HepG2 (cell line): ENCODE measurements around the gene EGR1. TPM values are rescaled to one million over a fixed set of nuclear protein-coding genes. Genes with fewer than 3 reads are reported as not detected.

Experiments used
- CEBPG ChIP-seq: IDR thresholded peaks from 2 replicates; pipeline ENCODE4 v1.6.1; 2016
- FOXP1 ChIP-seq, 2 experiments: fragments of 450-650 bp in 1 of 2; IDR thresholded peaks; 2 replicates each; pipeline ENCODE4 v1.6.1; 2017 to 2018; ENCODE audit warnings: antibody characterized with exemption in 1 of 2
- HNF4G ChIP-seq, 2 experiments: sonication (generic) in 1 of 2; formaldehyde crosslinking in 1 of 2; IDR thresholded peaks; 2 replicates each; pipeline versions ENCODE4 v1.4.0 to v1.6.1; 2011 to 2020; ENCODE audit warnings: borderline replicate concordance in 2 of 2, low read depth in 2 of 2, mild to moderate bottlenecking in 2 of 2, low read length in 1 of 2, missing genetic modification reagents in 1 of 2, moderate library complexity in 1 of 2
- KLF15 ChIP-seq: sonication (generic); formaldehyde crosslinking; IDR thresholded peaks from 2 replicates; pipeline ENCODE4 v1.8.1; 2023; ENCODE audit warnings: borderline replicate concordance, mild to moderate bottlenecking, inconsistent platforms, missing genetic modification reagents, mixed read lengths
- MAF1 ChIP-seq: sonication (generic); formaldehyde crosslinking; IDR thresholded peaks from 2 replicates; pipeline ENCODE4 v1.5.0; 2020; ENCODE audit warnings: missing genetic modification reagents, borderline replicate concordance
- NONO ChIP-seq, 2 experiments: fragments of 450-650 bp in 1 of 2; sonication (generic) in 1 of 2; formaldehyde crosslinking in 1 of 2; IDR thresholded peaks in 1 of 2; conservative IDR thresholded peaks in 1 of 2; 2 replicates each; pipeline versions ENCODE4 v1.6.1 to v1.8.0; 2017 to 2022; ENCODE audit warnings: mild to moderate bottlenecking in 1 of 2, missing genetic modification reagents in 1 of 2, moderate library complexity in 1 of 2
- POLR2AphosphoS2 ChIP-seq: IDR thresholded peaks from 2 replicates; pipeline ENCODE4 v1.6.1; 2011; ENCODE audit warnings: low read depth, low read length, improper control_type of control experiment
- SIX1 ChIP-seq: sonication (generic); formaldehyde crosslinking; IDR thresholded peaks from 2 replicates; pipeline ENCODE4 v1.4.0; 2020; ENCODE audit warnings: missing genetic modification reagents, borderline replicate concordance
- TEF ChIP-seq: sonication (generic); formaldehyde crosslinking; IDR thresholded peaks from 2 replicates; pipeline ENCODE4 v1.5.0; 2020; ENCODE audit warnings: missing genetic modification reagents
- ZKSCAN1 ChIP-seq: fragments of 150-350 bp; IDR thresholded peaks from 2 replicates; pipeline ENCODE4 v1.6.1; 2014; ENCODE audit warnings: low read length
- ZKSCAN5 ChIP-seq: sonication (generic); formaldehyde crosslinking; IDR thresholded peaks from 2 replicates; pipeline ENCODE4 v1.5.1; 2020; ENCODE audit warnings: mild to moderate bottlenecking, missing genetic modification reagents
- ZNF761 ChIP-seq: sonication (generic); formaldehyde crosslinking; conservative IDR thresholded peaks from 2 replicates; pipeline ENCODE4 v1.4.0; 2020; ENCODE audit warnings: mild to moderate bottlenecking, missing genetic modification reagents
- ZSCAN30 ChIP-seq: sonication (generic); formaldehyde crosslinking; IDR thresholded peaks from 2 replicates; pipeline ENCODE4 v1.5.0; 2020; ENCODE audit warnings: mild to moderate bottlenecking, missing genetic modification reagents
- polyA plus RNA-seq, 8 experiments: library from polyadenylated mRNA; depleted of rRNA in 3 of 8; stranded (reverse) in 7 of 8; unstranded in 1 of 8; fragments of >200 nt; fragmentation: Illumina TruSeq in 4 of 8; extraction: Trizol in 4 of 8; gene quantifications; 2 replicates each; pipeline versions ENCODE4 v1.2.1 to v1.2.3, GENCODE V29; 2011 to 2016; ENCODE audit warnings: low read depth in 4 of 8, missing spikeins in 1 of 8, mixed read lengths in 1 of 8; ENCODE audit not compliant: insufficient read depth in 1 of 8
- total RNA-seq, 5 experiments: library from RNA; depleted of rRNA; stranded (reverse); fragments of >200 nt; fragmentation: Illumina TruSeq; extraction: Trizol; gene quantifications; 2 replicates each; pipeline ENCODE4 v1.2.3, GENCODE V29; 2016; ENCODE audit warnings: low read depth in 1 of 5
- TF ChIP-seq, protein P1 (sequence below): sonication (generic); formaldehyde crosslinking; IDR thresholded peaks from 2 replicates; pipeline ENCODE4 v1.5.1; 2020; ENCODE audit warnings: mild to moderate bottlenecking, missing genetic modification reagents, moderate library complexity
- TF ChIP-seq, protein P2 (sequence below): sonication (generic); formaldehyde crosslinking; IDR thresholded peaks from 2 replicates; pipeline ENCODE4 v1.4.0; 2020; ENCODE audit warnings: mild to moderate bottlenecking, low read depth, missing genetic modification reagents
- TF ChIP-seq, protein P3 (sequence below), 2 experiments: sonication (generic) in 1 of 2; formaldehyde crosslinking in 1 of 2; IDR thresholded peaks; 2 replicates each; pipeline versions ENCODE4 v1.4.0 to v1.6.1; 2016 to 2020; ENCODE audit warnings: borderline replicate concordance in 1 of 2, low read depth in 1 of 2, mild to moderate bottlenecking in 1 of 2, missing genetic modification reagents in 1 of 2

EGR1 gene
- total and polyA plus RNA-seq, 2 of the 13 experiments (the other 11 are each of a cell fraction or from before 2014, with no cell fraction given): 4.1 to 4.5 TPM

GRCh38 chr5:138449501-138450239, 15.6 kb upstream of the EGR1 start (continued):
- TF ChIP-seq POLR2AphosphoS2 (no peak), ZKSCAN5 (CRISPR knock-in tag) (no peak), ZSCAN30 (CRISPR knock-in tag) (no peak), MAF1 (CRISPR knock-in tag) (no peak), NONO (IDR thresholded peaks at IDR 0.05) (no peak), NONO (CRISPR knock-in tag; conservative IDR thresholded peaks at IDR 0.05) (no peak), SIX1 (CRISPR knock-in tag) (no peak), CEBPG (CRISPR knock-in tag) (no peak), HNF4G (IDR thresholded peaks at IDR 0.05; ENCODE audit: borderline replicate concordance, low read depth, low read length) (no peak), HNF4G (CRISPR knock-in tag; IDR thresholded peaks at IDR 0.05; ENCODE audit: borderline replicate concordance, low read depth) (no peak), KLF15 (CRISPR knock-in tag) (no peak), ZNF761 (CRISPR knock-in tag) (no peak), ZKSCAN1 (no peak), FOXP1 (IDR thresholded peaks at IDR 0.05) (no peak), FOXP1 (CRISPR knock-in tag; IDR thresholded peaks at IDR 0.05) (no peak), TEF (CRISPR knock-in tag) (no peak)
- TF ChIP-seq, protein P1, sequence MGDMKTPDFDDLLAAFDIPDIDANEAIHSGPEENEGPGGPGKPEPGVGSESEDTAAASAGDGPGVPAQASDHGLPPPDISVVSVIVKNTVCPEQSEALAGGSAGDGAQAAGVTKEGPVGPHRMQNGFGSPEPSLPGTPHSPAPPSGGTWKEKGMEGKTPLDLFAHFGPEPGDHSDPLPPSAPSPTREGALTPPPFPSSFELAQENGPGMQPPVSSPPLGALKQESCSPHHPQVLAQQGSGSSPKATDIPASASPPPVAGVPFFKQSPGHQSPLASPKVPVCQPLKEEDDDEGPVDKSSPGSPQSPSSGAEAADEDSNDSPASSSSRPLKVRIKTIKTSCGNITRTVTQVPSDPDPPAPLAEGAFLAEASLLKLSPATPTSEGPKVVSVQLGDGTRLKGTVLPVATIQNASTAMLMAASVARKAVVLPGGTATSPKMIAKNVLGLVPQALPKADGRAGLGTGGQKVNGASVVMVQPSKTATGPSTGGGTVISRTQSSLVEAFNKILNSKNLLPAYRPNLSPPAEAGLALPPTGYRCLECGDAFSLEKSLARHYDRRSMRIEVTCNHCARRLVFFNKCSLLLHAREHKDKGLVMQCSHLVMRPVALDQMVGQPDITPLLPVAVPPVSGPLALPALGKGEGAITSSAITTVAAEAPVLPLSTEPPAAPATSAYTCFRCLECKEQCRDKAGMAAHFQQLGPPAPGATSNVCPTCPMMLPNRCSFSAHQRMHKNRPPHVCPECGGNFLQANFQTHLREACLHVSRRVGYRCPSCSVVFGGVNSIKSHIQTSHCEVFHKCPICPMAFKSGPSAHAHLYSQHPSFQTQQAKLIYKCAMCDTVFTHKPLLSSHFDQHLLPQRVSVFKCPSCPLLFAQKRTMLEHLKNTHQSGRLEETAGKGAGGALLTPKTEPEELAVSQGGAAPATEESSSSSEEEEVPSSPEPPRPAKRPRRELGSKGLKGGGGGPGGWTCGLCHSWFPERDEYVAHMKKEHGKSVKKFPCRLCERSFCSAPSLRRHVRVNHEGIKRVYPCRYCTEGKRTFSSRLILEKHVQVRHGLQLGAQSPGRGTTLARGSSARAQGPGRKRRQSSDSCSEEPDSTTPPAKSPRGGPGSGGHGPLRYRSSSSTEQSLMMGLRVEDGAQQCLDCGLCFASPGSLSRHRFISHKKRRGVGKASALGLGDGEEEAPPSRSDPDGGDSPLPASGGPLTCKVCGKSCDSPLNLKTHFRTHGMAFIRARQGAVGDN (CRISPR knock-in tag): peak; percentile 75
- TF ChIP-seq, protein P2, sequence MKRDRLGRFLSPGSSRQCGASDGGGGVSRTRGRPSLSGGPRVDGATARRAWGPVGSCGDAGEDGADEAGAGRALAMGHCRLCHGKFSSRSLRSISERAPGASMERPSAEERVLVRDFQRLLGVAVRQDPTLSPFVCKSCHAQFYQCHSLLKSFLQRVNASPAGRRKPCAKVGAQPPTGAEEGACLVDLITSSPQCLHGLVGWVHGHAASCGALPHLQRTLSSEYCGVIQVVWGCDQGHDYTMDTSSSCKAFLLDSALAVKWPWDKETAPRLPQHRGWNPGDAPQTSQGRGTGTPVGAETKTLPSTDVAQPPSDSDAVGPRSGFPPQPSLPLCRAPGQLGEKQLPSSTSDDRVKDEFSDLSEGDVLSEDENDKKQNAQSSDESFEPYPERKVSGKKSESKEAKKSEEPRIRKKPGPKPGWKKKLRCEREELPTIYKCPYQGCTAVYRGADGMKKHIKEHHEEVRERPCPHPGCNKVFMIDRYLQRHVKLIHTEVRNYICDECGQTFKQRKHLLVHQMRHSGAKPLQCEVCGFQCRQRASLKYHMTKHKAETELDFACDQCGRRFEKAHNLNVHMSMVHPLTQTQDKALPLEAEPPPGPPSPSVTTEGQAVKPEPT (CRISPR knock-in tag): no peak
- TF ChIP-seq, protein P3, sequence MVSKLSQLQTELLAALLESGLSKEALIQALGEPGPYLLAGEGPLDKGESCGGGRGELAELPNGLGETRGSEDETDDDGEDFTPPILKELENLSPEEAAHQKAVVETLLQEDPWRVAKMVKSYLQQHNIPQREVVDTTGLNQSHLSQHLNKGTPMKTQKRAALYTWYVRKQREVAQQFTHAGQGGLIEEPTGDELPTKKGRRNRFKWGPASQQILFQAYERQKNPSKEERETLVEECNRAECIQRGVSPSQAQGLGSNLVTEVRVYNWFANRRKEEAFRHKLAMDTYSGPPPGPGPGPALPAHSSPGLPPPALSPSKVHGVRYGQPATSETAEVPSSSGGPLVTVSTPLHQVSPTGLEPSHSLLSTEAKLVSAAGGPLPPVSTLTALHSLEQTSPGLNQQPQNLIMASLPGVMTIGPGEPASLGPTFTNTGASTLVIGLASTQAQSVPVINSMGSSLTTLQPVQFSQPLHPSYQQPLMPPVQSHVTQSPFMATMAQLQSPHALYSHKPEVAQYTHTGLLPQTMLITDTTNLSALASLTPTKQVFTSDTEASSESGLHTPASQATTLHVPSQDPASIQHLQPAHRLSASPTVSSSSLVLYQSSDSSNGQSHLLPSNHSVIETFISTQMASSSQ (IDR thresholded peaks at IDR 0.05; ENCODE audit: low read depth): no peak
- TF ChIP-seq, protein P3 (CRISPR knock-in tag; IDR thresholded peaks at IDR 0.05; ENCODE audit: borderline replicate concordance): no peak
